Gastroesophageal sphincter (tissue), 3 donors: ENCODE results near the gene SMAD6.

Experiments
- CTCF ChIP-seq, 4 experiments: fragments of 200-600 bp in 2 of 4; fragments of 450-650 bp in 2 of 4; sonication (generic) in 1 of 4; IDR thresholded peaks; one replicate each; pipeline ENCODE4 v1.5.1; 2017 to 2019; ENCODE audit warnings: antibody characterized with exemption in 4 of 4, mild to moderate bottlenecking in 2 of 4, moderate library complexity in 2 of 4
- EP300 ChIP-seq: sonication (generic); formaldehyde crosslinking; IDR thresholded peaks from one replicate; pipeline ENCODE4 v1.6.1; 2017; ENCODE audit warnings: antibody characterized with exemption, mild to moderate bottlenecking
- POLR2A ChIP-seq, 2 donors: fragments of 450-650 bp; IDR thresholded peaks; one replicate each; pipeline ENCODE4 v1.6.1; 2017; ENCODE audit warnings: antibody characterized with exemption in 2 of 2, mild to moderate bottlenecking in 2 of 2, moderate library complexity in 1 of 2
- POLR2AphosphoS5 ChIP-seq: sonication (generic); formaldehyde crosslinking; IDR thresholded peaks from one replicate; pipeline ENCODE4 v1.6.1; 2017; ENCODE audit warnings: antibody characterized with exemption

DNA sequence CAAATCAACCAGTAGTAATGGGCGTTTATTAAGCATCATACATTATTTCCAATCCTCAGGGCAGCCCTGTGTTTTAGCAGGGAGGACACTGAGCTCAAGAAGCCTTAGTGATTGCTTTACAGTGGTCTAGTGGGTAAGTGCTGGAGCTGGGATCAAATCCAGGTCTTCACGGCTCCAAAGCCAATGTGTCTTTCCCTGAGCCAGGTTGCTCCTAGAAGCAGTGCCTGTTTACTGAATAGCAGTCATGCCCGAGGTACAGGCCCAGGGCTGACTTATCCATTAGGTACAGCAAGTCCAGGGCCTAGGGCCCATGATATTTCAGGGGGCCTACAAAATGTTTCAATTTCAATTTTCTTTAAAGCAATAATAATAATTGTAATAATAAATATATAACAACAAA, 9.6 kb upstream of the SMAD6 start:
- TF ChIP-seq POLR2AphosphoS5 (no peak), CTCF (IDR thresholded peaks at IDR 0.05) (no peak), POLR2A (IDR thresholded peaks at IDR 0.05) (no peak), EP300 (no peak)
